PC-3 (cell line): Measurements from ENCODE around the gene ACADS. TPM values are rescaled to one million over a fixed set of nuclear protein-coding genes. Genes with fewer than 3 reads are reported as not detected.

Experiments
- ATAC-seq: fragments of 200-7000 bp; cut with Tn5 transposase; 2 replicates; pipeline ENCODE4 v1.9.1; 2020; ENCODE audit warnings: mild to moderate bottlenecking, moderate library complexity
- BruUV-seq: library from RNA; stranded (reverse); fragments of 400-500 nt; replicated peaks from 2 replicates; lab custom pipeline; 2021; lab: Mats Ljungman, UMichigan
- CTCF ChIA-PET: fragments of 300-600 bp; sonication (Branson Sonifier 250); formaldehyde crosslinking; loops from one replicate; lab custom pipeline; 2022; ENCODE audit warnings: antibody characterized with exemption; lab: Charles Lee
- POLR2A ChIA-PET: fragments of 300-600 bp; sonication (Branson Sonifier 250); formaldehyde crosslinking; loops from one replicate; lab custom pipeline; 2022; ENCODE audit warnings: antibody characterized with exemption; ENCODE audit not compliant: unreplicated experiment; lab: Charles Lee
- DNase-seq: peaks from one replicate; pipeline ENCODE4 v3.0.0-alpha.2; 2015
- H2AFZ ChIP-seq: fragments of 300-600 bp; sonication (generic); 2 replicates; pipeline ENCODE4 v1.6.0; 2016; ENCODE audit warnings: antibody characterized with exemption, low read length
- H3F3A ChIP-seq: fragments of 300-600 bp; sonication (generic); one replicate; pipeline ENCODE4 v1.6.0; 2017; ENCODE audit warnings: antibody characterized with exemption, low read length, control low read depth, mild to moderate bottlenecking; ENCODE audit not compliant: unreplicated experiment
- H3K27ac ChIP-seq: fragments of 300-600 bp; sonication (generic); 2 replicates; pipeline ENCODE4 v1.5.1; 2016; ENCODE audit warnings: mild to moderate bottlenecking, low read length
- H3K27me3 ChIP-seq: fragments of 300-600 bp; sonication (generic); 2 replicates; pipeline ENCODE4 v1.6.1; 2016; ENCODE audit warnings: low read length, mixed read lengths
- H3K36me3 ChIP-seq: fragments of 300-600 bp; sonication (generic); 2 replicates; pipeline ENCODE4 v1.6.1; 2016; ENCODE audit warnings: low read depth, mixed run types, low read length, mixed read lengths
- H3K4me1 ChIP-seq: fragments of 300-600 bp; sonication (generic); 2 replicates; pipeline ENCODE4 v1.5.1; 2016; ENCODE audit warnings: low read length; ENCODE audit not compliant: insufficient read depth
- H3K4me2 ChIP-seq: fragments of 300-600 bp; sonication (generic); 2 replicates; pipeline ENCODE4 v1.6.0; 2016; ENCODE audit warnings: low read length
- H3K4me3 ChIP-seq: fragments of 300-600 bp; sonication (generic); 2 replicates; pipeline ENCODE4 v1.5.1; 2016; ENCODE audit warnings: mild to moderate bottlenecking, low read length, mixed read lengths
- H3K79me2 ChIP-seq: fragments of 300-600 bp; sonication (generic); 2 replicates; pipeline ENCODE4 v1.6.1; 2017; ENCODE audit warnings: low read length, mixed read lengths
- H3K9ac ChIP-seq: fragments of 300-600 bp; sonication (generic); 2 replicates; pipeline ENCODE4 v1.6.0; 2016; ENCODE audit warnings: mild to moderate bottlenecking, low read length
- H3K9me2 ChIP-seq: fragments of 300-600 bp; sonication (generic); replicated peaks from 2 replicates; pipeline ENCODE4 v1.6.1; 2016; ENCODE audit warnings: mixed run types, low read length, mixed read lengths
- H3K9me3 ChIP-seq: fragments of 300-600 bp; sonication (generic); 2 replicates; pipeline ENCODE4 v1.6.1; 2016; ENCODE audit warnings: low read length, mixed read lengths
- H4K20me1 ChIP-seq: fragments of 300-600 bp; sonication (generic); 2 replicates; pipeline ENCODE4 v1.6.1; 2016; ENCODE audit warnings: low read length, mixed read lengths
- EZH2 ChIP-seq: fragments of 300-600 bp; sonication (generic); IDR thresholded peaks from one replicate; pipeline ENCODE4 v1.6.1; 2017; ENCODE audit warnings: antibody characterized with exemption, mild to moderate bottlenecking, low read length; ENCODE audit not compliant: unreplicated experiment
- EZH2phosphoT487 ChIP-seq: fragments of 300-600 bp; sonication (generic); IDR thresholded peaks from 2 replicates; pipeline ENCODE4 v1.6.1; 2018; ENCODE audit warnings: mild to moderate bottlenecking, antibody characterized with exemption, low read length, borderline replicate concordance
- intact Hi-C: fragments of 100-400 bp; cut with micrococcal nuclease; formaldehyde crosslinking; loops from 2 replicates; pipeline ENCODE4 v1.9.0; 2023
- total RNA-seq: library from RNA; depleted of rRNA; stranded (reverse); fragments of >200 nt; gene quantifications from 2 replicates; pipeline ENCODE4 v1.2.3, GENCODE V29; 2014
- TF ChIP-seq, protein P1 (sequence below): fragments of 300-600 bp; sonication (generic); conservative IDR thresholded peaks from 2 replicates; pipeline ENCODE4 v1.5.1; 2017; ENCODE audit warnings: antibody characterized with exemption, low read depth, mild to moderate bottlenecking, low read length

ACADS gene
- total RNA-seq, 1 experiment from 2014 or later: 19.6 TPM

DNA sequence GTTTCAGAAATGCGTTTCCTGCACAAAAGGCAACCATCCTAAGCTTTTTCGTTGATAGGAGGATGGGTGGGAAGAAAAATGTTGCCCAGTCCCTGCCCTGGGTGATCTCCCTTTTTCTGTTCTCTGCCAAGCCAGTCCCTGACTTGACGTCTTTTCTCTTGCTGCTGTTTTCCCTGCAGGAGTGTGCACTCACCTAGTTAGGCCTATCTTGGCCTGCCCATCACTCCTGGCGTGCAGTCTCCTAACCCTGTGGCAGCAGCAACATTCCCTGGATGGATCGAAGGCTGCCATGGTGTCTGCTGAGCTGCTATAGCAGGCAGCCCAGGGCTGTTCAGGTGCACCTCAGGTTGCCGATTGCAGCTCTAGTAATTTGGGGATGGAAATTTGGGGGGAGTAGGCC is 14.2 kb upstream of the ACADS start:
- peaks cover 16% of the 10 kb centered on the region; the same call in 1 of the 2 replicates for H3K36me3 ChIP-seq
- TF ChIP-seq, protein P1, sequence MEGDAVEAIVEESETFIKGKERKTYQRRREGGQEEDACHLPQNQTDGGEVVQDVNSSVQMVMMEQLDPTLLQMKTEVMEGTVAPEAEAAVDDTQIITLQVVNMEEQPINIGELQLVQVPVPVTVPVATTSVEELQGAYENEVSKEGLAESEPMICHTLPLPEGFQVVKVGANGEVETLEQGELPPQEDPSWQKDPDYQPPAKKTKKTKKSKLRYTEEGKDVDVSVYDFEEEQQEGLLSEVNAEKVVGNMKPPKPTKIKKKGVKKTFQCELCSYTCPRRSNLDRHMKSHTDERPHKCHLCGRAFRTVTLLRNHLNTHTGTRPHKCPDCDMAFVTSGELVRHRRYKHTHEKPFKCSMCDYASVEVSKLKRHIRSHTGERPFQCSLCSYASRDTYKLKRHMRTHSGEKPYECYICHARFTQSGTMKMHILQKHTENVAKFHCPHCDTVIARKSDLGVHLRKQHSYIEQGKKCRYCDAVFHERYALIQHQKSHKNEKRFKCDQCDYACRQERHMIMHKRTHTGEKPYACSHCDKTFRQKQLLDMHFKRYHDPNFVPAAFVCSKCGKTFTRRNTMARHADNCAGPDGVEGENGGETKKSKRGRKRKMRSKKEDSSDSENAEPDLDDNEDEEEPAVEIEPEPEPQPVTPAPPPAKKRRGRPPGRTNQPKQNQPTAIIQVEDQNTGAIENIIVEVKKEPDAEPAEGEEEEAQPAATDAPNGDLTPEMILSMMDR: no peak
- peaks cover 25% of the 10 kb centered on the region for H3K79me2 ChIP-seq
- no peaks in the 10 kb centered on the region for H4K20me1 ChIP-seq
- H3K9ac ChIP-seq: peak overlapping the region; percentile 92
- H3K4me1 ChIP-seq: peaks cover 17% of the 10 kb centered on the region
- peak; percentile 16 for ATAC-seq
- peak overlapping the region; percentile 77 for H2AFZ ChIP-seq
- DNase-seq: no peak
- intact Hi-C loops: loop anchor here (2.0 to 5.0 kb wide), 3 partner anchors 23 to 261 kb away; partner anchors contain the start of gene SPPL3
- no peaks in the 10 kb centered on the region for H3K27me3 ChIP-seq
- H3F3A ChIP-seq: peaks cover 6% of the 10 kb centered on the region
- H3K9me3 ChIP-seq: no peaks in the 10 kb centered on the region
- BruUV-seq: no TSS peak
- peak overlapping the region; percentile 83 for H3K4me3 ChIP-seq
- ChIA-PET CTCF (interaction anchor here (1.0 kb wide), 1 partner anchor 62 kb away, joined by 5 read pairs; no protein-coding TSS in a partner anchor), POLR2A (interaction anchor here (0.6 kb wide), 1 partner anchor 32 kb away, joined by 3 read pairs; no protein-coding TSS in a partner anchor)
- H3K4me2 ChIP-seq: peak overlapping the region; percentile 96
- no peak overlapping the region for H3K27ac ChIP-seq
- no peaks in the 10 kb centered on the region for H3K9me2 ChIP-seq

DNA sequence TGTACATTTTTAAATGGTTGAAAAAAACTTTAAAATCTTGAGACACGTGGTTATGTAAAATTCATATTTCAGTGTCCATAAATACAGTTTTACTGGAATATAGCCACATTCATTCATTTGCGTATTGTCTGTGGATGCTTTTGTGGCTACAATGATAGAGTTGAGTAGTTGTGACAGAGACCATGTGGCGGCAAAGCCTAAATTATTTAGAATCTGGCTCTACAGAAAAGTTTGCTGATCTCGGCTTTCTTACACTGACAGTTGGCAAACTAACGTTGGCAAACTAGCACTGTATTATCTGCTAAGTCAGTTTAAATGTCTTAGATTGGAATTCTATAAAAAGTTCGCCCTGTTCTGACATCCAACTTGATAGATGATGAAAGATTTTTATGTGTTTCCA is 13.0 kb upstream of the ACADS start:
- no peak overlapping the region for H3K9ac ChIP-seq
- peaks cover 25% of the 10 kb centered on the region for H3K79me2 ChIP-seq
- no peaks in the 10 kb centered on the region for H3K9me3 ChIP-seq
- H3K27ac ChIP-seq: no peak overlapping the region
- H3K4me2 ChIP-seq: peak overlapping the region; percentile 96; the same call in 1 of the 2 replicates
- peaks cover 17% of the 10 kb centered on the region for H3K4me1 ChIP-seq
- no peaks in the 10 kb centered on the region for H3K27me3 ChIP-seq
- ChIA-PET POLR2A (no interaction called here), CTCF (no interaction called here)
- intact Hi-C loops: loop anchor here (5.0 kb wide), 2 partner anchors 190 to 260 kb away; partner anchors contain the start of gene SPPL3
- no peaks in the 10 kb centered on the region for H3K9me2 ChIP-seq
- no peaks in the 10 kb centered on the region for H4K20me1 ChIP-seq
- DNase-seq: no peak
- peaks cover 6% of the 10 kb centered on the region for H3F3A ChIP-seq
- BruUV-seq: no TSS peak
- no peak overlapping the region for H2AFZ ChIP-seq
- ATAC-seq: no peak
- no peak overlapping the region for H3K4me3 ChIP-seq
- TF ChIP-seq EZH2 (no peak), EZH2phosphoT487 (no peak)
- TF ChIP-seq, protein P1: no peak
- H3K36me3 ChIP-seq: peaks cover 17% of the 10 kb centered on the region; the same call in 1 of the 2 replicates

DNA sequence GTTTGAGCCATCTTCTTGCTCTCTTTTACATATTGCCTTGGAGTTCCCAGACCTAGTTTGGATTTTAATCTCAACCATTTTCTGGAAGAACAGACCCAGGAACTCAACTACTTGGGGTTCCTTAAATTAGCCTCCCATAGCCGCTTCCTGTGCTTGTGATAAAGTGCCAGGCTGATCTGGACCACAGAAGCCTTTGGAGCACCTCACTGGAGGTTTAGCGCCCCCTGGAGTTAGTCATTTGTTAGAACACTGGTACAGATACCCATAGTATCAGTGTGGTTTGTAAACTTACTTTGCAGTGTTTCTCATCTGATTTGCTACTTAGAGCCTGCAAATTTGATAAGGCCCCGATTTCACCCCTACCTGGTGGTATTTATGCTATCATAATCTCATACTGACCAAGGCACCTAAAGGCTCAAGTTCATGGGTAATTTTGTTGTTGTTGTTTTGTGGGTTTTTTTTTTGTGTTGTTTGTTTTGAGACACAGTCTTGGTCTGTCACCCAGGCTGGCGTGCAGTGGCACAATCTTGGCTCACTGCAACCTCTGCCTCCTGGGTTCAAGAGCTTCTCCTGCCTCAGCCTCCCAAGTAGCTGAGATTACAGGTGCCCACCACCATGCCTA is 11.7 kb upstream of the ACADS start:
- Histone ChIP-seq H3K27me3 (no peaks in the 10 kb centered on the region), H3K9me3 (no peaks in the 10 kb centered on the region), H3K4me2 (no peak overlapping the region), H2AFZ (no peak overlapping the region), H3K36me3 (peaks cover 27% of the 10 kb centered on the region; the same call in 1 of the 2 replicates), H3K4me1 (peaks cover 17% of the 10 kb centered on the region), H4K20me1 (no peaks in the 10 kb centered on the region), H3K4me3 (no peak overlapping the region), H3K27ac (no peak overlapping the region), H3K79me2 (peaks cover 25% of the 10 kb centered on the region), H3K9me2 (no peaks in the 10 kb centered on the region), H3F3A (peaks cover 6% of the 10 kb centered on the region), H3K9ac (no peak overlapping the region)
- intact Hi-C loops: loop anchor here (1.0 to 5.0 kb wide), 4 partner anchors 67 to 258 kb away; partner anchors contain the start of gene SPPL3
- BruUV-seq: no TSS peak
- DNase-seq: peak; percentile 88
- POLR2A ChIA-PET: no interaction called here
- ATAC-seq: peak; percentile 55
- CTCF ChIA-PET: no interaction called here
- TF ChIP-seq, protein P1: peak; percentile 96
- TF ChIP-seq EZH2phosphoT487: no peak
